Lower leg skin (tissue), 4 donors: ENCODE results near the gene OR52D1. TPM values are rescaled to one million over a fixed set of nuclear protein-coding genes. Genes with fewer than 3 reads are reported as not detected.

Source experiments
- DNase-seq, 2 donors: peaks; one replicate each; pipeline ENCODE4 v3.0.0-alpha.2; 2019; ENCODE audit warnings: low spot score in 2 of 2
- H3K4me3 ChIP-seq: fragments of 200-600 bp; sonication (generic); 2 replicates; pipeline ENCODE4 v1.5.1; 2017; ENCODE audit warnings: mild to moderate bottlenecking, low read depth; ENCODE audit not compliant: poor library complexity, severe bottlenecking
- POLR2A ChIP-seq, 2 donors: fragments of 450-650 bp; IDR thresholded peaks; one replicate each; pipeline ENCODE4 v1.6.1; 2016 to 2017; ENCODE audit warnings: antibody characterized with exemption in 2 of 2, mild to moderate bottlenecking in 1 of 2, moderate library complexity in 1 of 2
- whole genome bisulfite sequencing, 2 donors: methylation state at CpG; one replicate each; pipeline ENCODE4 v1.1.5; 2018; 5-methylcytosine and 5-hydroxymethylcytosine counted together
- intact Hi-C: fragments of 100-400 bp; cut with DNase I; formaldehyde crosslinking; loops from one replicate; pipeline ENCODE4 v1.15.0; 2023; ENCODE audit warnings: low total_unique reads
- total RNA-seq, 4 donors: library from RNA; depleted of rRNA; stranded (reverse); fragments of >200 nt; gene quantifications; one replicate each; pipeline ENCODE4 v1.1.0, GENCODE V29; 2016
- TF ChIP-seq, protein P1 (sequence below), 3 donors: fragments of 450-650 bp; IDR thresholded peaks; one replicate each; pipeline ENCODE4 v1.5.1; 2016; ENCODE audit warnings: antibody characterized with exemption in 3 of 3, mild to moderate bottlenecking in 3 of 3, moderate library complexity in 2 of 3

Gene OR52D1
- not detected for total RNA-seq

DNA sequence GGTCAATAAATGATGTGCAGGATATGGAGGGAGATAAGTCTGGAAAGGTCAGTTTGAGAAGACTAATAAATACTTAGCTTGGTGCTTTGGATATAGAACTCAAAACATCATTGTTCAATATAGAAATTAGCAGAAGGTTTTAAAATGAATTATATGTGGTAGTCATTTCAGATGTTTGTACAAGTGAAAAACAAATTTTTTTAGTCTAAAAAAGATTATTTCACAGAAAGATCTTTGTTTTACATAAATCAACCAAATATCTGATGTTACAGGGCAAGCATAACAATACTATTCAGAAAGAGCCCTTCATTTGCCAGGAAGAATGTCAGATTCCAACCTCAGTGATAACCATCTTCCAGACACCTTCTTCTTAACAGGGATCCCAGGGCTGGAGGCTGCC, at the start of gene OR52D1:
Gene OR52D1, plus strand, starts transcription at position 301 of the 400 bp plus-strand sequence. Its CDS starts 22 bp downstream, at position 323.
- intact Hi-C loops = no loop called here

DNA sequence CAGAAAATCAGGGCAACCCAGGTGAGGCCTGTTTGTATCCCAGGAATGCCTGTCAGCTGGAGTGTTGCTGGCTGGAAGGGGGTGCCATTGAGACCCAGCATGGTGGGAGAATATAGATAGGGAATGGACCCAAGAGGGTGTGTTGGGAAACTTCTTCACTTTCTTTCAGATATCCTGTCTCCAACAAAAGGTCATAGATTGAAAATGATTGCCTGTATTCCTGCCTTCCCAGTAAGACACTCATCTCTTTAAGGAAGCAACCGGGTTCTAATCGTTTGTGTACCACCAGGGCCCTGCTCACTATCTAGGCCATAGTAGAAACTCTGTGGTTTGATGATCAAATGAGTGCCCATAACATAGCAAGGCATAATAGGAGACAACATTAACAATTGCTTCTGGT, 47.1 kb upstream of the OR52D1 start, which contains the start of gene OR51I1:
Gene OR51I1, minus strand, starts transcription at position 101 of the 400 bp plus-strand sequence. Its CDS starts 0 bp downstream, at position 101.
- no peak within 1 kb of the TSS for H3K4me3 ChIP-seq
- no peak for TF ChIP-seq POLR2A (IDR thresholded peaks at IDR 0.05)
- TF ChIP-seq, protein P1, sequence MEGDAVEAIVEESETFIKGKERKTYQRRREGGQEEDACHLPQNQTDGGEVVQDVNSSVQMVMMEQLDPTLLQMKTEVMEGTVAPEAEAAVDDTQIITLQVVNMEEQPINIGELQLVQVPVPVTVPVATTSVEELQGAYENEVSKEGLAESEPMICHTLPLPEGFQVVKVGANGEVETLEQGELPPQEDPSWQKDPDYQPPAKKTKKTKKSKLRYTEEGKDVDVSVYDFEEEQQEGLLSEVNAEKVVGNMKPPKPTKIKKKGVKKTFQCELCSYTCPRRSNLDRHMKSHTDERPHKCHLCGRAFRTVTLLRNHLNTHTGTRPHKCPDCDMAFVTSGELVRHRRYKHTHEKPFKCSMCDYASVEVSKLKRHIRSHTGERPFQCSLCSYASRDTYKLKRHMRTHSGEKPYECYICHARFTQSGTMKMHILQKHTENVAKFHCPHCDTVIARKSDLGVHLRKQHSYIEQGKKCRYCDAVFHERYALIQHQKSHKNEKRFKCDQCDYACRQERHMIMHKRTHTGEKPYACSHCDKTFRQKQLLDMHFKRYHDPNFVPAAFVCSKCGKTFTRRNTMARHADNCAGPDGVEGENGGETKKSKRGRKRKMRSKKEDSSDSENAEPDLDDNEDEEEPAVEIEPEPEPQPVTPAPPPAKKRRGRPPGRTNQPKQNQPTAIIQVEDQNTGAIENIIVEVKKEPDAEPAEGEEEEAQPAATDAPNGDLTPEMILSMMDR (IDR thresholded peaks at IDR 0.05) = no peak
- WGBS, 2 donors = 37 to 45% methylated on average over 2 of the region's 2 CpGs
- no peak for DNase-seq
- intact Hi-C loops = no loop called here

More for the DNA sequence above, at the start of gene OR52D1:
- no peak for DNase-seq
- TF ChIP-seq POLR2A (IDR thresholded peaks at IDR 0.05) = no peak
- TF ChIP-seq, protein P1 (IDR thresholded peaks at IDR 0.05) = no peak
- no peak within 1 kb of the TSS for H3K4me3 ChIP-seq

DNA sequence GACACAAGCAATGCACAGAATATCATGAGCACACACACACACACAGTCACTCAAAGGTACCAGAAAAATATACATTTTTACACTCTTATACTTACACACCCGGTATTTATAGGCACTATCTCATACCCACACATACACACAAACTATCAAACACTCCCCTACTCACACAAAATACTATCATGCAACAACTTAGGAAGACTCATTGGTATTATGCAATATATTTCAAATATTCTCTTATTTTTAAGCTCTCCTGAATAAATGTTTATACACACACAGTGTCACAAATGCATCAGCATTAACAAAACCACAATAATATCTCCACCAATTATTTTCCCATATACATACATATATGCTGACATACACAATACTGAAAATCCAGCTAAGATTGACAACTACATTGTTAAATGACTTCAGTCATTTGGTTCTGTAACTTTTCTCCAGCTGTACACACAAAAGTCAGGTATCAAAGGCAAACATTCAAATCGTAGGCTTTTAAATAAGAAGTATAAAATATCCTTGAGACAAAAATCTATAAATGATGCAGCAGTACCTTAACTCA, 44.6 kb upstream of the OR52D1 start:
- intact Hi-C loops = no loop called here
- TF ChIP-seq, protein P1 (IDR thresholded peaks at IDR 0.05) = no peak
- TF ChIP-seq POLR2A (IDR thresholded peaks at IDR 0.05) = no peak
- no peak overlapping the region for H3K4me3 ChIP-seq
- WGBS, 2 donors = 38 to 68% methylated on average over 2 of the region's 2 CpGs
- DNase-seq = no peak

DNA sequence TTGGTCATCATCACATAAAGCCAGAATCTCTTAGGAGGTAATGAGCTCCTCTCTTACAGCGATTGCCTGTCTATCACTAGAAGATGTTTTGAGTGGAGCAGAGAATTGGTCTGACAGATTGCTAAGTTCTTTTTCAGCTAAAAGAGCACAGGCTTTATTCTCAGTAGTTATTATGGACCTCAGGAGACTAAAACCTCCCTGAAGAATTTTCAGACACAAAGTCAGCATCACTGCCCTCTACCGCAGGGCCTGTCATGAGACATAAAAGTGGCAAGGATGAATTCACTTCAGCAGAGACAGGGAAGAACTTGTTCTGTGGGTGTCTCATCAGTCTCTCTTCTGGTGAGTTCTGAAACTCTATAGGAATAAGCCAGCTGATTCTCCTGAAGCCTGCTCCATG, 39.5 kb upstream of the OR52D1 start, which contains the start of gene OR51I2:
Gene OR51I2, plus strand, starts transcription at position 301 of the 400 bp plus-strand sequence. CDS start 4,166 bp downstream, outside the sequence.
- 83 to 92% methylated on average over 2 of the region's 2 CpGs for WGBS, 2 donors
- TF ChIP-seq, protein P1 (IDR thresholded peaks at IDR 0.05) = no peak
- no peak for TF ChIP-seq POLR2A (IDR thresholded peaks at IDR 0.05)
- no peak within 1 kb of the TSS for H3K4me3 ChIP-seq
- DNase-seq = no peak
- intact Hi-C loops = no loop called here

DNA sequence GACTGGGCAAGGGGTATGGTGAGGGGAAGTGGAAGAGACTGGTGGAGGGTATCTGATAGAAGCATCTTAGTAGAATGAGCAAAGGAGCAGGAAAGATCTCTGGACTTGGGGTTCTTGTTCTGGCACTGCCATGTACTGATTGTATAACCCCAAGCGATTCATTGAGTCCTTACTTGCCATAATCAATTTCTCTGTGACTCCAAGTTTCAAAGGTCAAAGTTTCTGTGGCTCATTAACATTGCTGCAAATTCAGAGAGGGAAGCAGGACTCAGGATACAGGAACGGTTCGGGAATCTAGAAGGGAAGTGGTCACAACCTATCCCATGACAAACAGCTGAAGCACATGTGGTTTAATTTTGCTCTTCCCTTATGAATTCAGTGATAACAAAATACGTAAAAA, 39.1 kb upstream of the OR52D1 start:
- DNase-seq = no peak
- 75 to 80% methylated on average over 4 of the region's 4 CpGs for WGBS, 2 donors
- TF ChIP-seq, protein P1 (IDR thresholded peaks at IDR 0.05) = no peak
- TF ChIP-seq POLR2A (IDR thresholded peaks at IDR 0.05) = no peak
- no peak overlapping the region for H3K4me3 ChIP-seq
- intact Hi-C loops = no loop called here
